T-cell (primary cell): ENCODE data around the gene DMRTC2. TPM values are rescaled to one million over a fixed set of nuclear protein-coding genes. Genes with fewer than 3 reads are reported as not detected.
A peak's percentile ranks its signal among the peaks of the same experiment; 100 is the strongest.

Source experiments
- ATAC-seq, 4 experiments: fragments of 200-7000 bp in 3 of 4; fragments of 150-1000 bp in 1 of 4; cut with Tn5 transposase; replicated peaks in 1 of 4; 1 replicate in 3 of 4; 2 replicates in 1 of 4; pipeline ENCODE4 v1.10.0; 2021; ENCODE audit warnings: moderate library complexity in 3 of 4, mild to moderate bottlenecking in 2 of 4, moderate number of reproducible peaks in 1 of 4
- CTCF ChIA-PET, 2 donors: fragments of 300-600 bp; sonication (Branson Sonifier 250); formaldehyde crosslinking; loops; one replicate each; lab custom pipeline; 2022; ENCODE audit warnings: antibody characterized with exemption in 2 of 2; lab: Charles Lee
- POLR2A ChIA-PET, 2 donors: fragments of 300-600 bp; sonication (Branson Sonifier 250); formaldehyde crosslinking; loops; one replicate each; lab custom pipeline; 2022; ENCODE audit warnings: antibody characterized with exemption in 2 of 2; lab: Charles Lee
- DNase-seq, 35 experiments: peaks; one replicate each; pipeline versions ENCODE4 v3.0.0 to v3.0.0-alpha.2; 2013 to 2023
- H3K27ac ChIP-seq: one replicate; pipeline ENCODE4 v1.5.1; 2013; ENCODE audit warnings: low read length
- H3K27me3 ChIP-seq, 2 experiments: replicated peaks in 1 of 2; 1 replicate in 1 of 2; 2 replicates in 1 of 2; pipeline versions ENCODE4 v1.6.1 to v1.7.0; 2013; ENCODE audit warnings: low read length in 1 of 2, mixed read lengths in 1 of 2; ENCODE audit not compliant: control insufficient read depth in 2 of 2, insufficient read depth in 2 of 2; ENCODE audit errors: extremely low read depth in 1 of 2
- H3K36me3 ChIP-seq, 2 donors: 1 replicate in 1 of 2; 2 replicates in 1 of 2; pipeline versions ENCODE4 v1.6.1 to v1.7.0; 2013; ENCODE audit warnings: low read length in 1 of 2; ENCODE audit not compliant: control insufficient read depth in 2 of 2, insufficient read depth in 1 of 2; ENCODE audit errors: extremely low read depth in 1 of 2
- H3K4me1 ChIP-seq, 2 experiments: 1 replicate in 1 of 2; 2 replicates in 1 of 2; pipeline versions ENCODE4 v1.6.1 to v1.7.0; 2013; ENCODE audit warnings: low read length in 2 of 2, mixed read lengths in 1 of 2; ENCODE audit not compliant: insufficient read depth in 2 of 2, control insufficient read depth in 1 of 2; ENCODE audit errors: extremely low read depth in 1 of 2
- H3K4me3 ChIP-seq, 2 donors: 1 replicate in 1 of 2; 2 replicates in 1 of 2; pipeline versions ENCODE4 v1.5.1 to v1.7.0; 2013; ENCODE audit warnings: mild to moderate bottlenecking in 2 of 2, low read length in 1 of 2, moderate library complexity in 1 of 2; ENCODE audit not compliant: control insufficient read depth in 1 of 2; ENCODE audit errors: extremely low read depth in 1 of 2
- H3K9me3 ChIP-seq: 2 replicates; pipeline ENCODE4 v1.7.0; 2013
- H3K27ac Mint-ChIP-seq, 2 donors: one replicate each; pipeline ENCODE4 v1.8.0; 2020 to 2021; ENCODE audit warnings: mild to moderate bottlenecking in 2 of 2, mixed read lengths in 2 of 2
- H3K27me3 Mint-ChIP-seq, 2 donors: one replicate each; pipeline ENCODE4 v1.8.0; 2021 to 2022; ENCODE audit warnings: mixed read lengths in 2 of 2
- H3K36me3 Mint-ChIP-seq: one replicate; pipeline ENCODE4 v1.8.0; 2021; ENCODE audit warnings: mixed read lengths
- H3K4me1 Mint-ChIP-seq, 3 donors: one replicate each; pipeline ENCODE4 v1.8.0; 2020 to 2022; ENCODE audit warnings: mixed read lengths in 3 of 3, mild to moderate bottlenecking in 1 of 3
- H3K4me3 Mint-ChIP-seq, 3 donors: one replicate each; pipeline ENCODE4 v1.8.0; 2020 to 2022; ENCODE audit warnings: mild to moderate bottlenecking in 3 of 3, mixed read lengths in 3 of 3, moderate library complexity in 3 of 3
- H3K9me3 Mint-ChIP-seq, 3 donors: one replicate each; pipeline ENCODE4 v1.8.0; 2020 to 2022; ENCODE audit warnings: mixed read lengths in 3 of 3
- WGBS: methylation state at CpG from one replicate; pipeline ENCODE4 v1.1.5; 2013; ENCODE audit warnings: missing lambda C conversion rate; ENCODE audit not compliant: insufficient coverage; 5-methylcytosine and 5-hydroxymethylcytosine counted together
- total RNA-seq, 35 experiments: library from RNA in 6 of 35; stranded (reverse) in 6 of 35; fragments of 120-200 nt in 1 of 35; gene quantifications; one replicate each; pipeline versions ENCODE4 v1.2.1 to v1.2.4 and lab custom pipeline; 2013 to 2026

DMRTC2 gene
- total RNA-seq, 5 donors from 2014 or later (not counting 1 experiment from before 2014, with no cell fraction given): not detected

DNA sequence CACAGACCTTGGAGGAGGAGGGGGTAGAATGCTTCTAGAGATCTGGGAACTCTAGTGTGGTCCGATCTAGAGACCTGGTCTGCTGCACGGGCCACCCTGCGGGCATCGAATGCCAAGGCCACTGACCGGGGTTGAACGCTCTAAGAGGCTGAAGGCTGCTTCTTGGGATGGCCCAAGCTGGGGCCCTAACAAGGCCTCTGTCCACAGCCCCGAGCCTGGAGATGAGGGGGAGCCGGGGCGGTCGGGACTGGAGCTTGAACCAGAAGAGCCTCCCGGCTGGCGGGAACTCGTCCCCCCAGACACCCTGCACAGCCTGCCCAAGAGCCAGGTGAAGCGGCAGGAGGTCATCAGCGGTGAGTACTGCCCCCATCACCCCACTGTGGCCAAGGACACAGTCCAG lies 53.4 kb downstream of the DMRTC2 start:
- ChIA-PET CTCF (no interaction called here), POLR2A (interaction anchor here in 1 of 2 donors (0.6 kb wide), 1 partner anchor 11 kb away, joined by 3 read pairs; no protein-coding TSS in a partner anchor)
- Histone ChIP-seq H3K27ac (no peak overlapping the region), H3K36me3 (peaks cover 34 to 86% of the 10 kb centered on the region in 2 donors), H3K4me3 (no peak overlapping the region), H3K27me3 (no peaks in the 10 kb centered on the region), H3K4me1 (peaks cover 8 to 70% of the 10 kb centered on the region in 2 experiments), H3K9me3 (no peaks in the 10 kb centered on the region)
- peak overlapping the region in 1 of 2 donors; percentile 55 for H3K27ac Mint-ChIP-seq
- H3K27me3 Mint-ChIP-seq: no peaks in the 10 kb centered on the region
- no peaks in the 10 kb centered on the region for H3K9me3 Mint-ChIP-seq
- peak overlapping the region in 1 of 3 donors; percentile 32 for H3K4me3 Mint-ChIP-seq
- H3K4me1 Mint-ChIP-seq: peaks cover 44 to 59% (median 55%) of the 10 kb centered on the region in 3 donors
- ATAC-seq: no peak
- no peak for DNase-seq
- WGBS: 94% methylated on average over 10 of the region's 15 CpGs
- H3K36me3 Mint-ChIP-seq: peaks cover 40% of the 10 kb centered on the region

Other genes with a start within 250 kb of the DMRTC2 start
- 1 to 10 TPM in 1 of 5 donors, under 1 TPM in 3, not detected in 1; 0.46 to 1.0 (median 0.68) TPM for gene CEACAM4, start 218.0 kb upstream of the DMRTC2 start, total RNA-seq
- gene CEACAM7, start 156.8 kb upstream of the DMRTC2 start, total RNA-seq: not detected
- gene CEACAM5, start 136.4 kb upstream of the DMRTC2 start, total RNA-seq: 1 to 10 TPM in 2 of 5 donors, under 1 TPM in 1, not detected in 2; 0.61 to 1.3 (median 1.0) TPM
- under 1 TPM in 3 of 5 donors, not detected in 2; 0.53 to 0.76 (median 0.67) TPM for gene CEACAM6, start 89.5 kb upstream of the DMRTC2 start, total RNA-seq
- gene CEACAM3, start 48.5 kb upstream of the DMRTC2 start, total RNA-seq: not detected
- gene LYPD4, start 359 bp upstream of the DMRTC2 start, total RNA-seq: not detected
- gene RPS19, start 15.2 kb downstream of the DMRTC2 start, total RNA-seq: 1,000 to 10,000 TPM; 3,043 to 4,286 (median 3,822) TPM
- 10 to 100 TPM; 15.9 to 51.1 (median 19.0) TPM for gene CD79A, start 32.2 kb downstream of the DMRTC2 start, total RNA-seq
- 1,000 to 10,000 TPM; 1,130 to 1,360 (median 1,288) TPM for gene ARHGEF1, start 38.1 kb downstream of the DMRTC2 start, total RNA-seq
- gene ERFL, start 83.4 kb downstream of the DMRTC2 start, total RNA-seq: 1 to 10 TPM; 5.9 to 8.5 (median 6.3) TPM
- 100 to 1,000 TPM in 4 of 5 donors, 10 to 100 TPM in 1; 67.0 to 143 (median 131) TPM for gene RABAC1, start 114.3 kb downstream of the DMRTC2 start, total RNA-seq
- gene ATP1A3, start 149.2 kb downstream of the DMRTC2 start, total RNA-seq: 10 to 100 TPM in 1 of 5 donors, 1 to 10 TPM in 4; 4.3 to 14.4 (median 6.3) TPM
- gene GRIK5, start 225.2 kb downstream of the DMRTC2 start, total RNA-seq: 1 to 10 TPM in 3 of 5 donors, under 1 TPM in 2; 0.26 to 1.5 (median 1.3) TPM
- 10 to 100 TPM; 18.4 to 27.4 (median 26.6) TPM for gene ZNF574, start 231.1 kb downstream of the DMRTC2 start, total RNA-seq